Liver (tissue), 9 donors: ENCODE results near the gene MAP3K20. TPM values are rescaled to one million over a fixed set of nuclear protein-coding genes. Genes with fewer than 3 reads are reported as not detected.

Experiments
- DNase-seq: peaks from one replicate; pipeline ENCODE4 v3.0.0-alpha.2; 2017; ENCODE audit warnings: low spot score
- H3K27ac ChIP-seq, 2 donors: one replicate each; pipeline ENCODE4 v1.7.0; 2013; ENCODE audit warnings: inconsistent platforms in 2 of 2, low read length in 2 of 2, control low read depth in 1 of 2, low read depth in 1 of 2, mild to moderate bottlenecking in 1 of 2
- H3K27me3 ChIP-seq, 4 donors: one replicate each; pipeline versions ENCODE4 v1.6.1 to v1.7.0; 2013; ENCODE audit warnings: low read length in 3 of 4, inconsistent platforms in 1 of 4, mild to moderate bottlenecking in 1 of 4, moderate library complexity in 1 of 4; ENCODE audit not compliant: control insufficient read depth in 4 of 4, insufficient read depth in 4 of 4
- H3K36me3 ChIP-seq, 4 donors: one replicate each; pipeline versions ENCODE4 v1.6.1 to v1.7.0; 2013; ENCODE audit warnings: low read length in 3 of 4, mild to moderate bottlenecking in 3 of 4, low read depth in 1 of 4, moderate library complexity in 1 of 4; ENCODE audit not compliant: control insufficient read depth in 4 of 4, insufficient read depth in 3 of 4
- H3K4me1 ChIP-seq, 4 donors: one replicate each; pipeline versions ENCODE4 v1.6.1 to v1.7.0; 2013; ENCODE audit warnings: low read length in 3 of 4, mild to moderate bottlenecking in 3 of 4, moderate library complexity in 1 of 4; ENCODE audit not compliant: control insufficient read depth in 4 of 4, insufficient read depth in 4 of 4
- H3K4me3 ChIP-seq, 3 donors: one replicate each; pipeline versions ENCODE4 v1.6.1 to v1.7.0; 2013; ENCODE audit warnings: low read length in 3 of 3, control low read depth in 1 of 3, low read depth in 1 of 3, mild to moderate bottlenecking in 1 of 3
- H3K9ac ChIP-seq, 2 donors: one replicate each; pipeline ENCODE4 v1.7.0; 2013; ENCODE audit warnings: low read length in 2 of 2, mild to moderate bottlenecking in 2 of 2, moderate library complexity in 2 of 2, control low read depth in 1 of 2, low read depth in 1 of 2
- H3K9me3 ChIP-seq, 4 donors: one replicate each; pipeline versions ENCODE4 v1.6.1 to v1.7.0; 2013; ENCODE audit warnings: low read length in 3 of 4; ENCODE audit not compliant: control insufficient read depth in 4 of 4
- EGR1 ChIP-seq, 2 donors: IDR thresholded peaks; 2 replicates each; pipeline ENCODE4 v1.6.1; 2016 to 2018; ENCODE audit warnings: antibody characterized with exemption in 2 of 2, low read depth in 2 of 2
- FOXA1 ChIP-seq: IDR thresholded peaks from 2 replicates; pipeline ENCODE4 v1.6.1; 2016; ENCODE audit warnings: antibody characterized with exemption
- FOXA2 ChIP-seq: IDR thresholded peaks from 2 replicates; pipeline ENCODE4 v1.6.1; 2016; ENCODE audit warnings: antibody characterized with exemption
- GABPA ChIP-seq, 2 donors: IDR thresholded peaks in 1 of 2; conservative IDR thresholded peaks in 1 of 2; 2 replicates each; pipeline ENCODE4 v1.6.1; 2016; ENCODE audit warnings: antibody characterized with exemption in 2 of 2, mild to moderate bottlenecking in 1 of 2, moderate library complexity in 1 of 2
- HNF4A ChIP-seq, 2 donors: conservative IDR thresholded peaks; 2 replicates each; pipeline ENCODE4 v1.6.1; 2016; ENCODE audit warnings: antibody characterized with exemption in 2 of 2, mild to moderate bottlenecking in 2 of 2
- JUND ChIP-seq, 2 donors: IDR thresholded peaks; 2 replicates each; pipeline ENCODE4 v1.6.1; 2016; ENCODE audit warnings: antibody characterized with exemption in 2 of 2
- NR2F2 ChIP-seq: IDR thresholded peaks from 2 replicates; pipeline ENCODE4 v1.6.1; 2016; ENCODE audit warnings: antibody characterized with exemption
- RAD21 ChIP-seq, 2 donors: IDR thresholded peaks; 2 replicates each; pipeline ENCODE4 v1.6.1; 2016; ENCODE audit warnings: antibody characterized with exemption in 2 of 2, mild to moderate bottlenecking in 2 of 2
- RXRA ChIP-seq, 2 donors: IDR thresholded peaks; 2 replicates each; pipeline ENCODE4 v1.6.1; 2017 to 2018; ENCODE audit warnings: antibody characterized with exemption in 2 of 2, mild to moderate bottlenecking in 1 of 2
- SP1 ChIP-seq: IDR thresholded peaks from 2 replicates; pipeline ENCODE4 v1.6.1; 2018; ENCODE audit warnings: antibody characterized with exemption, mild to moderate bottlenecking
- TAF1 ChIP-seq: conservative IDR thresholded peaks from 2 replicates; pipeline ENCODE4 v1.6.1; 2016; ENCODE audit warnings: antibody characterized with exemption, mild to moderate bottlenecking
- YY1 ChIP-seq: IDR thresholded peaks from 2 replicates; pipeline ENCODE4 v1.6.1; 2016; ENCODE audit warnings: antibody characterized with exemption, mild to moderate bottlenecking
- WGBS: extraction: QIAGEN DNeasy Blood & Tissue Kit; methylation state at CpG from one replicate; pipeline ENCODE4 v1.1.7; 2013; 5-methylcytosine and 5-hydroxymethylcytosine counted together
- polyA plus RNA-seq, 2 donors: library from polyadenylated mRNA; stranded (reverse) in 1 of 2; unstranded in 1 of 2; fragments of 200-250 nt in 1 of 2; fragments of >200 nt in 1 of 2; fragmentation: Nextera tagmentation in 1 of 2; extraction: Ambion mirVana in 1 of 2; gene quantifications; one replicate each; pipeline versions ENCODE4 v1.2.1 to v1.2.3, GENCODE V29; 2013 to 2015
- total RNA-seq, 2 donors: library from RNA; depleted of rRNA; stranded (reverse); fragments of >200 nt; gene quantifications; one replicate each; pipeline ENCODE4 v1.2.3, GENCODE V29; 2014
- TF ChIP-seq, protein P1 (sequence below): IDR thresholded peaks from 2 replicates; pipeline ENCODE4 v1.6.1; 2016; ENCODE audit warnings: antibody characterized with exemption
- TF ChIP-seq, protein P2 (sequence below): IDR thresholded peaks from 2 replicates; pipeline ENCODE4 v1.6.1; 2016; ENCODE audit warnings: antibody characterized with exemption
- TF ChIP-seq, protein P3 (sequence below): IDR thresholded peaks from 2 replicates; pipeline ENCODE4 v1.6.1; 2016; ENCODE audit warnings: antibody characterized with exemption
- TF ChIP-seq, protein P4 (sequence below): IDR thresholded peaks from 2 replicates; pipeline ENCODE4 v1.6.1; 2016; ENCODE audit warnings: antibody characterized with exemption, mild to moderate bottlenecking
- donor health status: healthy.
- donor health status: healthy.
- donor health status: healthy.
- donor health status: healthy.
- donor health status: healthy.

Gene MAP3K20
- total and polyA plus RNA-seq, 4 donors: 9.1 to 22.6 (median 14.9) TPM

DNA sequence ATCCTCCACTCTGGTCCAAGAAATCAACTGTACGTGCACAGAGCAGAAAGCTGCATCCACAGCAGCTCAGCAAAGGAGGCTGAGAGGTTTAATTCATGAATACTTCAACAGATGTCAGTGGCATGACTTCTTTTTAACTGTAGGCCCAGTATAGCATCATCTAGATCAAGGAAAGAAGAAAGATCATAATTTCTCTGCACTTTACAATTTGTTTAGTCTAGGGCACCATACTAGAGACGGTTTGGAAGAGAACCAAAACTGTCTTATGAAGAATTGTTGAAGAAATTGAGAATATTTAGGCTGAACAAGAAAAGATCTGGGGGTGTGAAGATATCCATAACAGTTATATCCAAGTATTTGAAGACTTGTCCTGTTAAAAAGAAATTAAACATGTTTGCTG, 30.5 kb upstream of the MAP3K20 start:
- TF ChIP-seq, protein P1, sequence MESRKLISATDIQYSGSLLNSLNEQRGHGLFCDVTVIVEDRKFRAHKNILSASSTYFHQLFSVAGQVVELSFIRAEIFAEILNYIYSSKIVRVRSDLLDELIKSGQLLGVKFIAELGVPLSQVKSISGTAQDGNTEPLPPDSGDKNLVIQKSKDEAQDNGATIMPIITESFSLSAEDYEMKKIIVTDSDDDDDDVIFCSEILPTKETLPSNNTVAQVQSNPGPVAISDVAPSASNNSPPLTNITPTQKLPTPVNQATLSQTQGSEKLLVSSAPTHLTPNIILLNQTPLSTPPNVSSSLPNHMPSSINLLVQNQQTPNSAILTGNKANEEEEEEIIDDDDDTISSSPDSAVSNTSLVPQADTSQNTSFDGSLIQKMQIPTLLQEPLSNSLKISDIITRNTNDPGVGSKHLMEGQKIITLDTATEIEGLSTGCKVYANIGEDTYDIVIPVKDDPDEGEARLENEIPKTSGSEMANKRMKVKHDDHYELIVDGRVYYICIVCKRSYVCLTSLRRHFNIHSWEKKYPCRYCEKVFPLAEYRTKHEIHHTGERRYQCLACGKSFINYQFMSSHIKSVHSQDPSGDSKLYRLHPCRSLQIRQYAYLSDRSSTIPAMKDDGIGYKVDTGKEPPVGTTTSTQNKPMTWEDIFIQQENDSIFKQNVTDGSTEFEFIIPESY: no peak
- TF ChIP-seq RXRA (IDR thresholded peaks at IDR 0.05) (no peak), GABPA (IDR thresholded peaks at IDR 0.05 in 1 of 2, conservative IDR thresholded peaks at IDR 0.05 in 1 of 2) (no peak), FOXA2 (no peak), NR2F2 (no peak), YY1 (no peak)
- Histone ChIP-seq H3K9me3 (no peaks in the 10 kb centered on the region), H3K4me3 (no peak overlapping the region), H3K36me3 (no peaks in the 10 kb centered on the region), H3K9ac (no peak overlapping the region), H3K27me3 (no peaks in the 10 kb centered on the region), H3K4me1 (peaks cover 0 to 17% (median 2%) of the 10 kb centered on the region in 4 donors), H3K27ac (peak overlapping the region in 1 of 2 donors; percentile 41)
- 93% methylated on average over 2 of the region's 2 CpGs for WGBS
- DNase-seq: no peak

DNA sequence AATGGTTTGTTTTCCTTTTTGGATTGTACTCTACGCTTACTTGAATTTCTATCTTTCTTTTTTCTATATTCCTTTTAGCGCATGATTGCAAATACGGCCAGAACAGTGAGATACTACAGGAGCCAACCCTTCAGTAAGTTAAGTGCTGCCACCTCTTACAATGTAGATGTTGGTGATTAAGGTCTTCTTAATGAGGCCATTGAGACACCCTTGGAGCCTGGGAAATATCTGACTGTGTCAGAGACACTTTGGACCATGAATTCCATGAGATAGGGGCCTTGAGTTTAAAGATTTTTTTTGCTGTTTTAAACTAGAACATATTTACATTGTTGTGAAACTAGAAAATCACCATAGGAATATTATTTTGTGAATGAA, 27.1 kb upstream of the MAP3K20 start:
- WGBS: 96% methylated on average over 3 of the region's 3 CpGs
- peak overlapping the region; percentile 69 to 88 for H3K27ac ChIP-seq
- H3K9ac ChIP-seq: no peak overlapping the region
- H3K36me3 ChIP-seq: no peaks in the 10 kb centered on the region
- no peak overlapping the region for H3K4me3 ChIP-seq
- no peaks in the 10 kb centered on the region for H3K9me3 ChIP-seq
- H3K27me3 ChIP-seq: no peaks in the 10 kb centered on the region
- H3K4me1 ChIP-seq: peaks cover 0 to 18% (median 2%) of the 10 kb centered on the region in 4 donors
- TF ChIP-seq, protein P2, sequence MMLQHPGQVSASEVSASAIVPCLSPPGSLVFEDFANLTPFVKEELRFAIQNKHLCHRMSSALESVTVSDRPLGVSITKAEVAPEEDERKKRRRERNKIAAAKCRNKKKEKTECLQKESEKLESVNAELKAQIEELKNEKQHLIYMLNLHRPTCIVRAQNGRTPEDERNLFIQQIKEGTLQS: no peak
- DNase-seq: no peak

GRCh38 chr2:173048897-173049661, 26.6 kb upstream of the MAP3K20 start:
- peak overlapping the region in 1 of 2 donors; percentile 57 for H3K9ac ChIP-seq
- 12% methylated on average over 4 of the region's 4 CpGs for WGBS
- peaks cover 0 to 18% (median 0%) of the 10 kb centered on the region in 4 donors for H3K4me1 ChIP-seq
- H3K27me3 ChIP-seq: no peaks in the 10 kb centered on the region
- H3K4me3 ChIP-seq: no peak overlapping the region
- no peaks in the 10 kb centered on the region for H3K36me3 ChIP-seq
- no peak for DNase-seq
- H3K9me3 ChIP-seq: no peaks in the 10 kb centered on the region
- H3K27ac ChIP-seq: peak overlapping the region; percentile 69 to 88
- peak; percentile 59 for TF ChIP-seq SP1
- TF ChIP-seq HNF4A (conservative IDR thresholded peaks at IDR 0.05): peak; percentile 49 to 58
- no peak for TF ChIP-seq NR2F2
- TF ChIP-seq, protein P1: no peak
- peak; percentile 100 for TF ChIP-seq JUND (IDR thresholded peaks at IDR 0.05)
- TF ChIP-seq, protein P2: peak; percentile 98
- TF ChIP-seq, protein P3, sequence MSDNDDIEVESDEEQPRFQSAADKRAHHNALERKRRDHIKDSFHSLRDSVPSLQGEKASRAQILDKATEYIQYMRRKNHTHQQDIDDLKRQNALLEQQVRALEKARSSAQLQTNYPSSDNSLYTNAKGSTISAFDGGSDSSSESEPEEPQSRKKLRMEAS: no peak
- TF ChIP-seq TAF1: peak; percentile 52
- peak in 1 of 2 donors; percentile 17 for TF ChIP-seq GABPA (IDR thresholded peaks at IDR 0.05 in 1 of 2, conservative IDR thresholded peaks at IDR 0.05 in 1 of 2)
- TF ChIP-seq FOXA1: no peak
- peak; percentile 45 for TF ChIP-seq YY1
- TF ChIP-seq, protein P4, sequence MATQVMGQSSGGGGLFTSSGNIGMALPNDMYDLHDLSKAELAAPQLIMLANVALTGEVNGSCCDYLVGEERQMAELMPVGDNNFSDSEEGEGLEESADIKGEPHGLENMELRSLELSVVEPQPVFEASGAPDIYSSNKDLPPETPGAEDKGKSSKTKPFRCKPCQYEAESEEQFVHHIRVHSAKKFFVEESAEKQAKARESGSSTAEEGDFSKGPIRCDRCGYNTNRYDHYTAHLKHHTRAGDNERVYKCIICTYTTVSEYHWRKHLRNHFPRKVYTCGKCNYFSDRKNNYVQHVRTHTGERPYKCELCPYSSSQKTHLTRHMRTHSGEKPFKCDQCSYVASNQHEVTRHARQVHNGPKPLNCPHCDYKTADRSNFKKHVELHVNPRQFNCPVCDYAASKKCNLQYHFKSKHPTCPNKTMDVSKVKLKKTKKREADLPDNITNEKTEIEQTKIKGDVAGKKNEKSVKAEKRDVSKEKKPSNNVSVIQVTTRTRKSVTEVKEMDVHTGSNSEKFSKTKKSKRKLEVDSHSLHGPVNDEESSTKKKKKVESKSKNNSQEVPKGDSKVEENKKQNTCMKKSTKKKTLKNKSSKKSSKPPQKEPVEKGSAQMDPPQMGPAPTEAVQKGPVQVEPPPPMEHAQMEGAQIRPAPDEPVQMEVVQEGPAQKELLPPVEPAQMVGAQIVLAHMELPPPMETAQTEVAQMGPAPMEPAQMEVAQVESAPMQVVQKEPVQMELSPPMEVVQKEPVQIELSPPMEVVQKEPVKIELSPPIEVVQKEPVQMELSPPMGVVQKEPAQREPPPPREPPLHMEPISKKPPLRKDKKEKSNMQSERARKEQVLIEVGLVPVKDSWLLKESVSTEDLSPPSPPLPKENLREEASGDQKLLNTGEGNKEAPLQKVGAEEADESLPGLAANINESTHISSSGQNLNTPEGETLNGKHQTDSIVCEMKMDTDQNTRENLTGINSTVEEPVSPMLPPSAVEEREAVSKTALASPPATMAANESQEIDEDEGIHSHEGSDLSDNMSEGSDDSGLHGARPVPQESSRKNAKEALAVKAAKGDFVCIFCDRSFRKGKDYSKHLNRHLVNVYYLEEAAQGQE: peak; percentile 12
- TF ChIP-seq RXRA (IDR thresholded peaks at IDR 0.05): peak in 1 of 2 donors; percentile 36
- TF ChIP-seq RAD21 (IDR thresholded peaks at IDR 0.05): peak; percentile 4 to 5
- TF ChIP-seq EGR1 (IDR thresholded peaks at IDR 0.05; ENCODE audit: low read depth in 2 of 2): no peak
